IPS-11a (cell line): ENCODE results near the gene ADK.

Experiments used
- H3K4me3 ChIP-seq: one replicate; pipeline ENCODE4 v1.5.1; 2013; ENCODE audit warnings: low read depth, low read length, control low read depth

The ADK gene

DNA sequence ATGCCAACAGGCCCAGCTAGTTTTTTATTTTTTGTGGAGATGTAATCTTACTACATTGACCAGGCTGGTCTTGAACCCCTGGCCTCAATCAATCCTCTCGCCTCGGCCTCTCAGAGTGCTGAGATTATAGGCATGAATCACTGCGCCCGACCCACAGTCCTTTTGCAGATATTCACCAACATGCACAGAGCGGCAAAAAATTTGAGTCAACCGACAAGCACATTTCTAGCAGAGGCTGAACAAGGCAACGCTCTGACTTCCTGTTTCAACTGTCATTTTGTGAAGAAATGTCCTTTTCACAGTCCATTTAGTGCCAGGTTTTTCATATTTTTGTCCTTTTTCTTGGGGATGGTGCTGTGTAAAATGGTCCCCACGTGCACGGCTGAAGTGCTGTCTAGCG lies 604.3 kb downstream of the ADK start:
- H3K4me3 ChIP-seq: no peak overlapping the region
